GM12864 (cell line): ENCODE measurements around the gene ROMO1.

Experiments
- DNase-seq: peaks from one replicate; pipeline ENCODE4 v3.0.0-alpha.2; 2011; ENCODE audit warnings: low read depth
- H3K4me3 ChIP-seq: 2 replicates; pipeline ENCODE4 v1.5.1; 2011; ENCODE audit warnings: mild to moderate bottlenecking, low read depth, low read length, control low read depth
- TF ChIP-seq, protein P1 (sequence below): IDR thresholded peaks from 2 replicates; pipeline ENCODE4 v1.5.1; 2011; ENCODE audit warnings: low read depth, mild to moderate bottlenecking, moderate library complexity, low read length, control low read depth, inconsistent platforms; ENCODE audit errors: missing control alignments

The ROMO1 gene

DNA sequence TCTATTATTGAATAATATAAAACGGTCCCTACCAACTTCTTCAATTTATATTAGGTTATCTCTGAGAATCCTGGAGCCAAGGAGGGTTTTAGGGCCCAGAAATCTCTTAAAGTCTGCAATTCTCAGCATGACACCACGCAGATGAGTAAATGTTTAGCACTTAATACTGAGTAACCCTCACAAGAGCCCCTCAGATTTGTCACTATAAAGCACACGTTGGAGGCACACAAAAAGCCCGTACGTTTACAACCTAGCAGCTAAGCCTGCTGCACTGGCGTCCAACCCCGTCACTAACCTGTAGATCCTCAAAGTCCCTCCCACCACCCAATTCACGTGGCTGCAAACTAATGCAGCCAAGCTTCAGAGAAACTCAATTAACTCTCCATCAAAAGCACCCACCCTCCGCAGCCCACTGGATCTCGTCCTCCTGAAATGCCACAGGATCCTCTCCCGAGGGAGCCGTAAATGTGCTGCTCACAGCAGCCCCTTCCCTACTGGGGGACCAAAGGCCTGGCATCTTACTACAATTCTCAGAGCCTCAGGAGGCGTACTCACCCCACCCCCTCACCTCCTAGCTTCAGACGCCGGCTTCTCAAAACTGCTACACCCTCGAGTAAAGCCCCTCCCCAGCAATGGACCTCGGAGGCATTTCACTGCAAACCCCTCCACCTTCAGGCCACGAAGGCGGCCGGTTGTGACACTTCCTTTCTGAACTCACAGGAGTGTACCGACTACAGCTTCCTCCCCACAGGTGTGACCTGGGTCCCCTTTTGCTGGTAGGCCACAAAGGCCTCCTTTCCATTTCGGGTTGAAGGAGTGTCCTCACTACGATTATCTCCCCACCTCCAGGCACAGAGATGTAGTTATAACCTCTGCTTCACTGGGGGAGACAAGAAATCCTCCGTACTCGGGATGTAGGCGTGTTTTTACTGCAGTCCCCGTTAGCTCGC, 35.4 kb upstream of the ROMO1 start:
- peak overlapping the region; percentile 89 for H3K4me3 ChIP-seq
- TF ChIP-seq, protein P1, sequence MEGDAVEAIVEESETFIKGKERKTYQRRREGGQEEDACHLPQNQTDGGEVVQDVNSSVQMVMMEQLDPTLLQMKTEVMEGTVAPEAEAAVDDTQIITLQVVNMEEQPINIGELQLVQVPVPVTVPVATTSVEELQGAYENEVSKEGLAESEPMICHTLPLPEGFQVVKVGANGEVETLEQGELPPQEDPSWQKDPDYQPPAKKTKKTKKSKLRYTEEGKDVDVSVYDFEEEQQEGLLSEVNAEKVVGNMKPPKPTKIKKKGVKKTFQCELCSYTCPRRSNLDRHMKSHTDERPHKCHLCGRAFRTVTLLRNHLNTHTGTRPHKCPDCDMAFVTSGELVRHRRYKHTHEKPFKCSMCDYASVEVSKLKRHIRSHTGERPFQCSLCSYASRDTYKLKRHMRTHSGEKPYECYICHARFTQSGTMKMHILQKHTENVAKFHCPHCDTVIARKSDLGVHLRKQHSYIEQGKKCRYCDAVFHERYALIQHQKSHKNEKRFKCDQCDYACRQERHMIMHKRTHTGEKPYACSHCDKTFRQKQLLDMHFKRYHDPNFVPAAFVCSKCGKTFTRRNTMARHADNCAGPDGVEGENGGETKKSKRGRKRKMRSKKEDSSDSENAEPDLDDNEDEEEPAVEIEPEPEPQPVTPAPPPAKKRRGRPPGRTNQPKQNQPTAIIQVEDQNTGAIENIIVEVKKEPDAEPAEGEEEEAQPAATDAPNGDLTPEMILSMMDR: no peak
- DNase-seq: no peak

DNA sequence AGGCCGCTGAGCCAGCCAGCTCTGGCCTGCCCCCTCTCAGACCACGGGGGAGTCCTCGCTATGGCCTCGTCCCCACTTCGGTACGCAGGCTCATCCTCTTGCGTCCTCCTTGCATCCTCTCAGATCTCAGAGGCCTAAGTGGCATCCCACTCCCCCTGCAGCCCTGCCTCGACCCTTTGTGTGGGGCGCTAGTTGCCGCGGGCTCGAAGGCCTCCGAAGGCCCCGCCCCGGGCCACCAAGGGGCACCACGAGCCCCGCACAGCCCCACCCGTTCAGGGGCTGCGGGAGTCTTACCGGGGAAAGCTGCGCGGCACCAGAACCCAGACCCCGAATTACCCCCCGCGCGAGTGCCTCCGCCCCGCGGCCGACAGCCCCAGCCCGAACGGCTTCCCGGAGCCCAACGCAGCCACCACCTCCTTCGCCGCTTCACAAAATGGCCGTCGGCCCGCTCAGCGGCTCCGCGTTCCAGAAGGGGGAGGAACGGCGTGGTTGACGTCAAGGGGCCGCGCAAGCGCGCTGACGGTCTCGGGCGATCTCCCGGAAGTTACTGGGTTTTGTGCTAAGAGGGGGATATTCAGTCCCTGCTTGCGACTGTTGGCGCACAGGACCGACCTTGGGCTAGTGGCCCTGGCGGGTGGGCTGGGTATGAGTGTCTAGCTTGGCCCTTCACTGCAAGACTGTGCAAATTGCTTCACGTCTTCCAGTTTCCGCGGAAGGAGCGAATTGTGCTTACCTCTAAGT, 34.6 kb upstream of the ROMO1 start, which contains the start of the genes CPNE1 and RBM12:
TSS of gene CPNE1 (minus strand) at position 435 of the 741 bp plus-strand sequence. CDS start 31,977 bp downstream, outside the sequence.
TSS of gene RBM12 (minus strand) at position 435 of the 741 bp plus-strand sequence. CDS start 9,578 bp downstream, outside the sequence.
- peak within 1 kb of the TSS; percentile 89 for H3K4me3 ChIP-seq
- DNase-seq: peak; percentile 87
- TF ChIP-seq, protein P1: no peak

DNA sequence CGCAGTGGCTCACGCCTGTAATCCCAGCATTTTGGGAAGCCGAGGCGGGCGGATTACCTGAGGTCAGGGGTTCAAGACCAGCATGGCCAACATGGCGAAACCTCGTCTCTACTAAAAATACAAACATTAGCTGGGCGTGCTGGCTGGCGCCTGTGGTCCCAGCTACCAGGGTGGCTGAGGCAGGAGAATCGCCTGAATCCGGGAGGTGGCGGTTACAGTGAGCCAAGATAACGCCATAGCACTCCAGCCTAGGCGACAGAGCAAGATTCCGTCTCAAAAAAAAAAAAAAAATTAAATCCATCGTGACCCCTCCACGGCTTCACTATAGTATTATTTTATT, 33.3 kb upstream of the ROMO1 start:
- TF ChIP-seq, protein P1: no peak
- no peak for DNase-seq
- H3K4me3 ChIP-seq: no peak overlapping the region

DNA sequence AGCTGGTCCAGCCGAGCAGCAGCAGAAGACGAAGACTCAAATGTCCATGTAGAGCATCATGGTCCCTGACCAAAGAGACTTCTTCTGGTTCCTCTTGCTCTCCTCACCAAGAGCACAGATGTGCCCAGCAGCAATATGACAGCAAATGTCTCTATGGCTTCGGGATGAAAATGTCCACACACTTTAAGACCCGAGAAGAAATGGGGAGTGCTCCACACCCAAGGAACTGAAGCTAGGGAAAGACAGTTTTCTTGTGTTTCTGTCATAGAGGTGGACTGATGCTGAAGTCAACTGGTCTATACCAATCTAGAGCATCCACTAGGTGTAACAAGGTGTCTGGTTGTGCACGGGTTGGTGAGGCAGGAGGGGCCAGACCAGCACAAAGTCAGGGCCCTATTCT, 30.0 kb upstream of the ROMO1 start:
- DNase-seq: no peak
- TF ChIP-seq, protein P1: no peak
- no peak overlapping the region for H3K4me3 ChIP-seq

DNA sequence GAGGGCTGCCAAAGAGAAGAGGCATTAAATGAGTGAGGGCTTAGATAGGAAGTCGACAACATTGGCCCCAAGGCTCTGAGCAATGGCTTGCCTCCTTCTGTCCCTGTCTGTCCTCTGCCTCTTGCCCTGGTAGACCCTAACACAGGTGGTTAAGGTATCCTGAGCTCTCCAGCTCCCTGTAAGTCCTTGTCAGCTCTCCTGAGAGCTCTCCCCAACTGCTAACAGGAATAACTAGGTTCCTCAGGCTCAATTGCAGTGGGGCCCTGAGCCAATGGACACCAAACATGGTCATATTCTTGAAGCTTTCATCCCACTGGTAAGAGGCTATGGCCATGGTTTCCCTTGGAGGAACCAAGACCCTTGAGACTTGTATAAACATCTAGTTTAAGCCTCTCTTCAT, 29.5 kb upstream of the ROMO1 start:
- no peak for DNase-seq
- TF ChIP-seq, protein P1: no peak
- H3K4me3 ChIP-seq: no peak overlapping the region

DNA sequence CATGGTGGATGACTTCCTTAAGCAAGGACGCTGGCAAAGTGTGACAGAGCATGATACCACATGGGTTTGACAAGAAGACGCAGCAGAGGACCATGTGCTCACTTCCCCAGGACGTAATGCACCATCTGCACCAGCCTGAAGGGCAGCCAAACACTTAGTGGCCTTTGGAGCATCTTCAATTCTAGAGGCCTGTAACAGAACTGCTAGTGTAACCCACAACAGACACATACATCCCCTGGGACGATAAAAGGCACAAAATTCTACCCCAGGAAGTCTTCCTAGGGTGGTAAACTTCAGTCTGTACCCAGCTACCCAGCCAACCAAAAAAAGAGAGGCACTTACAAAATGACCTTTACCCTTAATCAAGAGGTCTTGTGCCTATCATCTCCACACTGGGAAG, 25.3 kb upstream of the ROMO1 start:
- DNase-seq: no peak
- TF ChIP-seq, protein P1: no peak
- no peak overlapping the region for H3K4me3 ChIP-seq
